Astrocyte (in vitro differentiated cells and primary cell): ENCODE measurements around the gene GCNT2. TPM values are rescaled to one million over a fixed set of nuclear protein-coding genes. Genes with fewer than 3 reads are reported as not detected.
"Not testable (repeated sequence)": the region's sequence is repeated elsewhere in the genome, so short reads cannot be mapped to it uniquely, and the experiment has no call there.

Experiments used
- DNase-seq: peaks from one replicate; pipeline ENCODE4 v3.0.0-alpha.2; 2010; ENCODE audit warnings: low read depth
- FAIRE-seq: peaks from 2 replicates; lab custom pipeline; 2011; peaks lifted over from hg19 to GRCh38; lab: Jason Lieb, UNC
- H2AFZ ChIP-seq: 2 replicates; pipeline ENCODE4 v1.6.0; 2012; ENCODE audit warnings: low read depth, low read length, inconsistent platforms
- H3K27ac ChIP-seq: 2 replicates; pipeline ENCODE4 v1.5.1; 2011; ENCODE audit warnings: low read depth, low read length, inconsistent platforms
- H3K27me3 ChIP-seq: 2 replicates; pipeline ENCODE4 v1.6.0; 2011; ENCODE audit warnings: low read length, inconsistent platforms; ENCODE audit not compliant: insufficient read depth
- H3K36me3 ChIP-seq: 2 replicates; pipeline ENCODE4 v1.5.1; 2011; ENCODE audit warnings: low read length, inconsistent platforms; ENCODE audit not compliant: insufficient read depth
- H3K4me1 ChIP-seq: 2 replicates; pipeline ENCODE4 v1.5.1; 2011; ENCODE audit warnings: low read length, inconsistent platforms; ENCODE audit not compliant: insufficient read depth
- H3K4me2 ChIP-seq: 2 replicates; pipeline ENCODE4 v1.6.0; 2012; ENCODE audit warnings: low read length, inconsistent platforms
- H3K4me3 ChIP-seq: 2 replicates; pipeline ENCODE4 v1.5.1; 2011; ENCODE audit warnings: low read depth, mild to moderate bottlenecking, low read length, inconsistent platforms; ENCODE audit not compliant: insufficient read depth
- H3K79me2 ChIP-seq: 2 replicates; pipeline ENCODE4 v1.6.0; 2012; ENCODE audit warnings: mild to moderate bottlenecking, low read length, inconsistent platforms; ENCODE audit not compliant: insufficient read depth
- H3K9ac ChIP-seq: 2 replicates; pipeline ENCODE4 v1.6.0; 2012; ENCODE audit warnings: mild to moderate bottlenecking, low read length, inconsistent platforms
- H3K9me3 ChIP-seq: 2 replicates; pipeline ENCODE4 v1.5.1; 2012; ENCODE audit warnings: low read depth, mild to moderate bottlenecking, low read length, inconsistent platforms; ENCODE audit not compliant: insufficient read depth
- H4K20me1 ChIP-seq: 2 replicates; pipeline ENCODE4 v1.6.0; 2012; ENCODE audit warnings: low read length, inconsistent platforms; ENCODE audit not compliant: insufficient read depth
- H3K27ac Mint-ChIP-seq: one replicate; pipeline ENCODE4 v1.8.0; 2021; ENCODE audit warnings: mild to moderate bottlenecking, mixed read lengths; ENCODE audit not compliant: unreplicated experiment
- H3K27me3 Mint-ChIP-seq: one replicate; pipeline ENCODE4 v1.8.0; 2021; ENCODE audit warnings: low read depth, mixed read lengths; ENCODE audit not compliant: unreplicated experiment
- H3K36me3 Mint-ChIP-seq: one replicate; pipeline ENCODE4 v1.8.0; 2021; ENCODE audit warnings: low read depth, mixed read lengths; ENCODE audit not compliant: unreplicated experiment
- H3K4me1 Mint-ChIP-seq: one replicate; pipeline ENCODE4 v1.8.0; 2021; ENCODE audit warnings: low read depth, mixed read lengths; ENCODE audit not compliant: unreplicated experiment
- H3K4me3 Mint-ChIP-seq: one replicate; pipeline ENCODE4 v1.8.0; 2021; ENCODE audit warnings: mild to moderate bottlenecking, moderate library complexity, mixed read lengths; ENCODE audit not compliant: unreplicated experiment
- H3K9me3 Mint-ChIP-seq: one replicate; pipeline ENCODE4 v1.8.0; 2021; ENCODE audit warnings: mild to moderate bottlenecking, mixed read lengths; ENCODE audit not compliant: unreplicated experiment
- CTCF ChIP-seq: IDR thresholded peaks from 2 replicates; pipeline ENCODE4 v1.5.1; 2011; ENCODE audit warnings: low read depth, mild to moderate bottlenecking, inconsistent platforms, low read length, moderate library complexity; ENCODE audit not compliant: insufficient read depth
- EZH2 ChIP-seq: IDR thresholded peaks from 2 replicates; pipeline ENCODE4 v1.6.1; 2012; ENCODE audit warnings: mild to moderate bottlenecking, low read length, inconsistent platforms; ENCODE audit not compliant: insufficient read depth
- total RNA-seq: library from RNA; stranded (reverse); gene quantifications from 2 replicates; pipeline ENCODE4 v1.2.1, GENCODE V29; 2021

The GCNT2 gene
- total RNA-seq, 1 donor from 2014 or later, result 14.8 TPM

DNA sequence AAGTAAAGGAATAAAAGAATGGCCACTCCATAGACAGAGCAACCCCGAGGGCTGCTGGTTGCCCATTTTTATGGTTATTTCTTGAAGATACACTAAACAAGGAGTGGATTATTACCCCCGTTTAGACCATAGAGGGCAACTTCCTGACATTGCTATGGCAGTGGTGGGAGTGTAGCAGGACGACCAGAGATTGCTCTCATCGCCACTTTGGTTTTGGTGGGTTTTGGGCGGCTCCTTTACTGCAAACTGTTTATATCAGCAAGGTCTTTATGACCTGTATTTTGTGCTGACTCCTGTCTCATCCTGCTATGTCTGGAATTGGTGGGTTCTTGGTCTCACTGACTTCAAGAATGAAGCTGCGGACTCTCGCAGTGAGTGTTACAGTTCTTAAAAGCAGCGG lies 94.5 kb downstream of the GCNT2 start:
- Mint-ChIP-seq H3K4me3 (no peak overlapping the region), H3K27me3 (no peaks in the 10 kb centered on the region), H3K9me3 (peaks cover 4% of the 10 kb centered on the region), H3K36me3 (peaks cover 4% of the 10 kb centered on the region), H3K27ac (no peak overlapping the region), H3K4me1 (peaks cover 6% of the 10 kb centered on the region)
- H3K9ac ChIP-seq, result no peak overlapping the region
- DNase-seq, result no peak
- no peaks in the 10 kb centered on the region for H3K79me2 ChIP-seq
- H4K20me1 ChIP-seq, result no peaks in the 10 kb centered on the region
- H2AFZ ChIP-seq, result no peak overlapping the region
- H3K9me3 ChIP-seq, result no peaks in the 10 kb centered on the region
- no peaks in the 10 kb centered on the region for H3K36me3 ChIP-seq
- no peak overlapping the region for H3K4me3 ChIP-seq
- TF ChIP-seq EZH2 (no peak), CTCF (no peak)
- H3K27me3 ChIP-seq, result no peaks in the 10 kb centered on the region
- no peaks in the 10 kb centered on the region for H3K4me1 ChIP-seq
- H3K27ac ChIP-seq, result no peak overlapping the region
- H3K4me2 ChIP-seq, result no peak overlapping the region
- FAIRE-seq, result no peak

GRCh38 chr6:10616266-10616665 lies 95.1 kb downstream of the GCNT2 start:
- H3K27me3 Mint-ChIP-seq, H3K4me3 ChIP-seq, H3K4me1 Mint-ChIP-seq, H3K4me1 ChIP-seq, H3K9ac ChIP-seq, H3K36me3 Mint-ChIP-seq, H3K27ac Mint-ChIP-seq, H3K4me3 Mint-ChIP-seq, H2AFZ ChIP-seq, H3K27me3 ChIP-seq, DNase-seq, H3K9me3 ChIP-seq, FAIRE-seq, H4K20me1 ChIP-seq, H3K79me2 ChIP-seq, H3K9me3 Mint-ChIP-seq, H3K36me3 ChIP-seq, H3K27ac ChIP-seq, H3K4me2 ChIP-seq: not testable (repeated sequence)

DNA sequence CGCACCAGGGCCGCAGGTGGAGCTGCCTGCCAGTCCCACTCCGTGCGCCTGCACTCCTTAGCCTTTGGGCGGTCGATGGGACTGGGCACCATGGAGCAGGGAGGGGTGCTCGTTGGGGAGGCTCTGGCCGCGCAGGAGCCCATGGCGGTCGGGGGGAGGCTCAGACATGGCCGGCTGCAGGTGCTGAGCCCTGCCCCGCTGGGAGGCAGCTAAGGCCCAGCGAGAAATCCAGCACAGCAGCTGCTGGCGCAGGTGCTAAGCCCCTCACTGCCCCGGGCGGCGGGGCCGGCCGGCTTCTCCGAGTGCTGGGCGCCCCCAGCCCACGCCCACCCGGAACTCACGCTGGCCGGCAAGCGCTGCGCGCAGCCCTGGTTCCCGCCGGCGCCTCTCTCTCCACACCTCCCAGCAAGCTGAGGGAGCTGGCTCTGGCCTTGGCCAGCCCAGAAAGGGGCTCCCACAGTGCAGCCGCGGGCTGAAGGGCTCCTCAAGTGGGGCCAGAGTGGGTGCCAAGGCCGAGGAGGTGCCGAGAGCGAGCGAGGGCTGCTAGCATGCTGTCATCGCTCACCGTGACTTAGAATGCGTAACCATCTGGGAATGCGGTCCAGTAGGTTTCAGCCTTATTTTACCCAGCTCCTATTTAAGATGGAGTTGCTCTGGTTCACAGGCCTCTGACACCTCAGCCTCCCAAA lies 96.0 kb downstream of the GCNT2 start:
- H3K4me3 ChIP-seq, result no peak overlapping the region
- Mint-ChIP-seq H3K36me3 (peaks cover 4% of the 10 kb centered on the region), H3K4me3 (no peak overlapping the region), H3K9me3 (peaks cover 4% of the 10 kb centered on the region), H3K27ac (no peak overlapping the region), H3K27me3 (no peaks in the 10 kb centered on the region), H3K4me1 (peaks cover 6% of the 10 kb centered on the region)
- H3K9me3 ChIP-seq, result no peaks in the 10 kb centered on the region
- no peak overlapping the region for H3K4me2 ChIP-seq
- TF ChIP-seq CTCF (no peak), EZH2 (no peak)
- no peak overlapping the region for H3K27ac ChIP-seq
- no peaks in the 10 kb centered on the region for H3K4me1 ChIP-seq
- DNase-seq (no peak), FAIRE-seq (no peak)
- H3K79me2 ChIP-seq, result no peaks in the 10 kb centered on the region
- H2AFZ ChIP-seq, result no peak overlapping the region
- H3K36me3 ChIP-seq, result no peaks in the 10 kb centered on the region
- H3K9ac ChIP-seq, result no peak overlapping the region
- no peaks in the 10 kb centered on the region for H3K27me3 ChIP-seq
- no peaks in the 10 kb centered on the region for H4K20me1 ChIP-seq
